ENCODE data around the gene DGKG.

DNA sequence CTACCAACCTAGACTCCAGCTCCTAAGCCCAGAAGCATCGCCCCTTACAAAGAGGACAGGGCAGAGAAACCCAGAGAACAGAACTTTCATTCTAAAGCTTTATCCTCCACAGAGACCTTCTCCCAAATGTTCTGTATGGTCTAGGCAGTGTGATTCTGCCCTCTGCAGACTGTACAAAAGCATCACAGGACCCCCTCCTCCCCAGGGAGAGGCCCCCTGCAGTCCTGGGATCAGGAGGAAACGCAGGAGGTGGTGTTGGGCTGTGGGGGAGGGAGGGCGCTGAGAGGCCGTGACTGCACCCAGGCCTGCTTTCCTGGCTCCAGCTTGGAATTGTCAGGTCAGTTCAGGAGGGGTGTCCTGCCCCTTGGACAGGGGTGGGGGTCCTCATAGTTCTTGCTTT is 101.3 kb downstream of the DGKG start:
- TF ChIP-seq, protein P1, sequence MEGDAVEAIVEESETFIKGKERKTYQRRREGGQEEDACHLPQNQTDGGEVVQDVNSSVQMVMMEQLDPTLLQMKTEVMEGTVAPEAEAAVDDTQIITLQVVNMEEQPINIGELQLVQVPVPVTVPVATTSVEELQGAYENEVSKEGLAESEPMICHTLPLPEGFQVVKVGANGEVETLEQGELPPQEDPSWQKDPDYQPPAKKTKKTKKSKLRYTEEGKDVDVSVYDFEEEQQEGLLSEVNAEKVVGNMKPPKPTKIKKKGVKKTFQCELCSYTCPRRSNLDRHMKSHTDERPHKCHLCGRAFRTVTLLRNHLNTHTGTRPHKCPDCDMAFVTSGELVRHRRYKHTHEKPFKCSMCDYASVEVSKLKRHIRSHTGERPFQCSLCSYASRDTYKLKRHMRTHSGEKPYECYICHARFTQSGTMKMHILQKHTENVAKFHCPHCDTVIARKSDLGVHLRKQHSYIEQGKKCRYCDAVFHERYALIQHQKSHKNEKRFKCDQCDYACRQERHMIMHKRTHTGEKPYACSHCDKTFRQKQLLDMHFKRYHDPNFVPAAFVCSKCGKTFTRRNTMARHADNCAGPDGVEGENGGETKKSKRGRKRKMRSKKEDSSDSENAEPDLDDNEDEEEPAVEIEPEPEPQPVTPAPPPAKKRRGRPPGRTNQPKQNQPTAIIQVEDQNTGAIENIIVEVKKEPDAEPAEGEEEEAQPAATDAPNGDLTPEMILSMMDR (IDR thresholded peaks at IDR 0.05): no peak
- TF ChIP-seq POLR2A (IDR thresholded peaks at IDR 0.05) (no peak), POLR2AphosphoS5 (IDR thresholded peaks at IDR 0.05) (no peak)

Measured in breast epithelium (tissue), 3 donors.